NCI-H2107 (cell line): ENCODE results near the gene ZNF445.
A peak's percentile ranks its signal among the peaks of the same experiment; 100 is the strongest.
"Not testable (repeated sequence)": the region's sequence is repeated elsewhere in the genome, so short reads cannot be mapped to it uniquely, and the experiment has no call there.

Source experiments
- DNase-seq: peaks from one replicate; lab custom pipeline; 2025; lab: John Stamatoyannopoulos, UW

ZNF445 gene

DNA sequence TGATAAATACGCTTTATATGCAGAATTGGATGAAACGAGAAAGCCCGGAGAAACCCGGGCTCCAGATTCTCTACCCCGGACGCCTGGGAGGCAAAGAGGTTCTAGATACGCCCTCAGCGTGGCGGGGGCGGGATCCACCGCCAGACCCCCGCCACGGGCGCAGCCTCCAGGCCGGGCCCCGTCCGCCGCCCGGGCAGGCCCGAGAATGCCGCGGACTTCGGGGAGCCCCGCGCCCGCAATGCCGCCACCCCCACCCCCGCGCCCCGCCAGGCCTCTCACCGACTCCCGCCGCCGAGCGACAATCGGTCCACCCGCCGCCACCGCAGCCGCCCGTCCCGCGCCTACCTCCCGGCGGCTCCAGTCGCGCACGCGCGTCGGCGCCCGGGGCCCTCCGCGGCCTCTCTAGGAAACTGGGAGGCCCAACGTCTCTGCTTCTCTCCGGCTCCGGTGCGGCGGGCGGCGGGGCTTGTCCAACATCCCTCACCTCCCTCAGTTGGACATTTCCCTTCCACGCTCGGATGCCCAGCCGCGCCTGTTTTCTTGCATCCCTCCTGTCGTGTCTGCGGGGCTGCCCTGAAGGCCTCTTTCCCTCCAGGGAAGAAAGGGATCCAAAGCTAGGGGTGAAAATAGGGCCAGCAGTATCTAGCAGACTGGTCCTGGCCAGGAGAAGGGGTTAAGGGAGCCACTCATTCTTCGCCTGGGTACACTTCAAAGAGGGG lies at the start of gene ZNF445:
TSS of gene ZNF445 (minus strand) at position 359 of the 719 bp plus-strand sequence. CDS start 22,121 bp downstream, outside the sequence.
- DNase-seq = peak; percentile 9

DNA sequence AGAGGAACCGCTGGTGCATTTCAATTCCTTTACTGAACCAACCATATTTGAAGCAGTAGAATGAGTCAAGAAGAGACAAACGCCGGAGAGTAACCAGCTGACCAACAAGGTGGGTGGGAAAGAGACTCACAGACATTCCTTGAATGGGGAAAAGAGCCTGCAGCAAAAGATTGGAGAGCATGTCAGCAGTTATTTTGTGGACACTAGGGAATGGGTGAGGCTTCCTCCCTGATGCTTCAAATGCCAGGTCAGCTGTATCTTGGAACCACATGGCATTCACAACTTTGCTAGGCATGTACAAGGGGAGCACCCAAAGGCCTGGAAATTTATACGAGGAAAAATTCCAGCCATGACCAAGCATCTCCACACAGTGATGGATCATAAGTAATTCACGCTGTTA lies 47.6 kb upstream of the ZNF445 start:
- no peak for DNase-seq

DNA sequence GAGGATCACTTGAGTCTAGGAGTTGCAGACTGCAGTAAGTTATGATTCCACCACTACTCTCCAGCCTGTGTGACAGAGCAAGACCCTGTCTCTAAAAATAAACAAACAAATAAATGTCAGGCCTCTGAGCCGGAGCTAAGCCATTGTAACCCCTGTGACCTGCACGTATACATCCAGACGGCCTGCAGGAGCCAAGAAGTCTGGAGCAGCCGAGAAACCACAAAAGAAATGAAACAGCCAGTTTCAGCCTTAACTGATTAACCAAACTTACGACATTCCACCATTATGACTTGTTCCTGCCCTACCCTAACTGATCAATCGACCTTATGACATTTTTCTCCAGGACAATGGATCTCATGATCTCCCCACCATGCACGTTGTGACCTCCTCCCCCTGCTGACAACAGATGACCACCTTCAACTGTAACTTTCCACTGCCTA lies 45.0 kb upstream of the ZNF445 start:
- no peak for DNase-seq

DNA sequence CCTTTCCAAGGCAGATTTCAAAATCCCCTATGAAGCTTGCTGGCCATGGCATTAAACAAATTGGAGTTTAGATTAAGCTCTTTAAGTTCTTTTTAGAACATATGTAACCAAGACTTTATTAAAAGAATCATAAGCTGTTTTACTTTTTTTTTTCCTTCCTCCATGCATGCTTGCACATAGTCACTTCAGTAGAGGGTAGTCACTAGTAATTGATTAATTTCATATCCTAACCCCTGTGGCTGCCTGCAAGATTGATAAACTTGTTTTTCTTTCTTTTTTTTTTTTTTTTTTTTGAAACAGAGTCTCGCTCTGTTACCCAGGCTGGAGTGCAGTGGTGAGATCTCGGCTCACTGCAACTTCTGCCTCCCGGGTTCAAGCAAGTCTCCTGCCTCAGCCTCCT lies 44.3 kb upstream of the ZNF445 start:
- DNase-seq = no peak

DNA sequence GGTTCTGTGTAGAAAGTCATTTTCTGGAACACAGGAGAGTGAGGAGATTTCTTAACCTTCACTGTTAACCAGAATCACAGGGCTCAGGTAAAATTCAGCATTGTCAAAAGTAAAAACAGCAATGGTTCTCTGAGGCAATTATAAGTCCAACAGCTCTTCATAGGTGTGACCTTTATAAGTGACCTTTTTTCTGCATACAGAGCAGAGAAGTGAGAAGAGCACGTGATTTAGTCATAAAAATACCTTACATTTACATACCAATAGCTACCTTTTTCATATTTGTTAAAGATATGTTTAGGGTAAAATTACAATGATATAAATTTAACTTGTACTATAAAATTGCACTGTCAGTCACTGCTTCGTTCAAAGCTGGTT lies 41.3 kb upstream of the ZNF445 start:
- no peak for DNase-seq

DNA sequence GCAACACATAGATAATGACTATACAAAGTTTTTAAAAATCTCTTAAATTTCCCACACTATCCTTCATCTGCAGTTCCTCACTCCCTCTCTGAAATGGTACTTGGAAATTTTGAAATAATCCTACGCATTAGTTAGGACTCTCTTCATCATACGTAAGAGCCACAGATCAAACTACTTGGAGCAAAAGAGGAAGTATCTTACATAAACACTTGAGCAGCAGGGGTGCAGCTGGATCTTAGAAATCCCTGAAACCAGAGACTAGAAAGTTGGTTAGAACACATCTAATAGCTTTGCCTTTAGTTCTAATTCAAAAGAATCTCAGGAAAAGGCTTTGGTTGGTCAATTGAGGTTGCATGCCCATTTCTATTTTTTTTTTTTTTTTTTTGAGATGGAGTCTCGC lies 38.8 kb upstream of the ZNF445 start:
- DNase-seq = no peak

DNA sequence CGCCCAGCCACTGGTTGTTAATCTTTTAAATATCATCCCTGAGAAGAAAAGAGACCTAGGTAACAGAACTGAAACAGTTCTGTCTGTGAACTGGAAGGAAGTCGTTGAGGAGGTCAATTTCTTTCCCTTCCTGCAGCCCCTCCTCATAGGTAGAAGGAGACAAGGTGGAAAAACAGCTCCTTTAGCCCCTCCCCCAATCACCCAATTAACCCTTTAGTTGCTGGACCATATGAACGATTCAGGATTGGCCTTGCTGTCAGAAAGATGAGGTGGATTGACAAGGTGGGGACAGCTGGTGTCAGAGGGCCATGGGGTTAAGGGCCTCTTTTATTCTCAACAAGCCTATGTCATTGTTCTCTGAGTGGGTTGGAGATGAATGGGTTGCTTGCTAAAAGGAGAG lies 36.0 kb upstream of the ZNF445 start:
- DNase-seq = no peak

DNA sequence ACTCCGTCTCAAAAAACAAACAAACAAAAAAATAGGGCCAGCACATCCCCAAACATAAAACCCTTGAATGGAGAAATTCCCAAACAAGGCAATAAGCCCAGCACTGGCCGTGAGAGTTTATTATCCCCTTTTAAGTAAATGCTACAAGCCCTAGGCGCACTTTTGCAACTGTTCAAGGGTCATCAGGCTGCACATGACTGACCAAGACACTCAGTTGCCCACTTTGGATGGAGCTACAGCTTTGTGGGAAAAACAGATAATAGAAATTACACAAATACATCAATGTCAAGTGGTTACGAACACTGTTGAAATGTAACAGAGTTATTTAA lies 33.7 kb upstream of the ZNF445 start:
- no peak for DNase-seq

DNA sequence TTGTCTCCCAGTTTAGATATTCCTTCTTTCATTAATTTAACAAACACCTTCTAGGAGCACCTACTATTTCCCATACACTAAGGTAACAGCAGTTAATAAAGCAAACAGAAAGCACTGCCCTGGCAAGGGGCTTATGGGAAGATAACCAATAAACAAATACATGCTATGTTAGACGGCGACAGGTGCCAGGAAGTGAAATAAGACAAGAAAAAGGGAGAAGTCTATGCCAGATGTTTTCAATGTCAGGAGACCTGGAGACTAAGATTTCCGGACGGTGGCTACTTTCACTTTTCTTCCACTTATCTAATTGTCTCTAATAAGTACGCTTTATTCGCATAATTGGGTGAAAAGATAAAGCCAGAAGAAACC lies 32.5 kb upstream of the ZNF445 start:
- DNase-seq = no peak

DNA sequence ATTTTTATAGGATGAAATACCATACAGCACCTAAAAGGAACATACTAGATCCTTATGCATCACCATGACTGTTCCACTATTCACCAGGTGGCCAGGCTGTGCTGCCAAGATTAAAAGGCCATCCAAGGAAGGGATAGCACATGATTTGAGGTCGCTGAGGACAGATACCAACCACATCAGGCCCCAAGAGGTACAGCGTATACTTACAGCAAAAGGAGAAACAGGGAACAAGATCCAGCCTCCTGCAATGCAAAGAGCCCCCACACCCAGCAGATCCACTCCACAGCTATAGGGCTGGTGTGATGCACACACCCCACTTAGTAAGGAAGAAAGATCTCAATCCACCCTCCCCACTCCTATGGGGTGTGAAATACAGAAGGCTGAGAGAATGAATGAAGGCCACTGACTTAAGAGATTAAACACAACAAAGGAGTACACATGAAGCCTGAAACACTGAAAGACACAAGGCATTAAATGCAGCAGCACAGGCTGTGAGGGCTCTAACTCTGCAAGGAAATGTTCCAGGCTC lies 32.0 kb upstream of the ZNF445 start:
- DNase-seq = no peak

DNA sequence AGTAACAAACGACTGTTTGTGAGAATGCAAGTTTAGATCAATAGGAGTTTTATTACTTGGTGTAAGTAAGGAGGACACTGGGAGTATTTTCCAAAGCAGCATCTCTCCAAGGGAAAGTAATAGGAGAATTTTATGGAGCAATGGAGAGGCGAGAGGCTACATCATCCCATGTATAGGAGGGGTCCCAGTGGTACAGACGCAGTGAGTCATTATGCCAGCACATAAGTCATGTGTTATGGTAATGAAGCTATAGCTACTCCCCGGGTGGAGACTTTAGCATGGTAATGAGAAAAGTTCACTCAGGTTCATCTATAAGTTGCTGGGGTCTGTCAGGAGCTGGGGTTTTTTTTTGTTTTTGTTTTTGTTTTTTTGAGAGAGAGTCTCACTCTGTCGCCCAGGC lies 29.5 kb upstream of the ZNF445 start:
- DNase-seq = no peak

DNA sequence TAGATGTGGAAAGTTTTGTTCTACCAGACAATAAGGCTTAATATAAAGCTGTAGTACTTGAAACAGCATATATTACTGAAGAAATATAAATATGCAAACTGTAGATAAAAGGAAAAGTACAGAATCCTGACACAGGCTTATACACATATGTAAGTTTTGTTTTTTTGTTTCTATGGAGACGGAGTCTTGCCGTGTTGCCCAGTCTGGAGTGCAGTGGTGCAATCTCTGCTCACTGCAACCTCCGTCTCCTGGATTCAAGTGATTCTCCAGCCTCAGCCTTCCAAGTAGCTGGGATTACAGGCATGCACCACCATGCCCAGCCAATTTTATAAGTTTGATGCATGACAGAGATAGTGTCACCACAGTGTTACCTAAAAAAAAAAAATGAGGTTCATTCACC lies 29.1 kb upstream of the ZNF445 start:
- DNase-seq = no peak

DNA sequence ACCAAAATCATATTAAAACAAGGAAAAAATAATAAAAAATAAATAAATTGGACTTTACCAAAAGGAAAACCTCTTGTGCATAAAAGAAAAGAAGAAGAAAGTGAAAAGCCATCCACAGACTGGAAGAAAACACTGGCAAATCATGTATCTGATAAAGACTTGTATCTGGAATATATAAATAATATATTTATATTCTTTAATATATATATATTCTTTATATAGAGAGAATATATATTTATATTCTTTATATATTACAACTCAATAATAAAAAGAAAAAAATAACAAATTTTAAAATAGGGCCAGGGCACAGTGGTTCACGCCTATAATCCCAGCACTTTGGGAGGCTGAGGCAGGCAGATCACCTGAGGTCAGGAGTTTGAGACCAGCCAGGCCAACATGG lies 27.1 kb upstream of the ZNF445 start:
- no peak for DNase-seq

DNA sequence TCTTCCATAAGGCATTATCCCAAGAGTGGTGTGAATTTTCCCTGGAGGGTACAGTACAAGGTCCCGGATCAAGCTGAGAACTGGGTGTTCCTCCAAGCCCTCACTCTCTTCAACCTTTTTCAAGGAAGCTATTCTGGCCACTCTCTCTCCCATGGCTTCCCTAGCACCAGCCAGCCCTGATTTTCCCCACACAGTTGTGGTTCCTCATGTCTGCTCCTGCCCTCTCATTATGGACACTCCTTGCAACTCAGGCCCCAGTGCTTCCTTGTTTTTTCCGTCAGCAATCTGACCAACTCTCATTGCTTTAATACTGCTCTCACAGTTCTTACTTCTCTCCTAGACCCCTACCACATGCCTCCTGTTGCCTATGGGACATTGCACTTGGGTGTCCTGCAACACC lies 25.7 kb upstream of the ZNF445 start:
- not testable (repeated sequence) for DNase-seq

DNA sequence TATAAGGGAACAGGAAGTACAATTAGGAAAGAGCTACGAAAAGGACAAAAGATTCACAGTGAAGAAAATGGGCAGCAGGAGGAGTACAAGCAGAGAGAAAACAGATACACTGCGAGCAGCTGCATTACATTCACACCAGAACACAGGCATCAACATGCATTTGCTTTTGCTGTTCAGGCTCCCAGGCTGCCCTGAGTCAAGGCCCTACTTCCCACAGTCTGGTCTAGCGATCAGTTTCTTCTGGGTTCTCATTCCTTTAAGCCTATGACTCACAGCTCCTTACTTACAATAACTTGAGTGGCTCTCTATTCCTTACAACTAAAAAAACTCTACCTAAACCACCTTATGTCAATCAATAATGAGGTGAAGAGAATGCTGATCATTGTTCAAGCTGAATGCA lies 24.5 kb upstream of the ZNF445 start:
- no peak for DNase-seq

DNA sequence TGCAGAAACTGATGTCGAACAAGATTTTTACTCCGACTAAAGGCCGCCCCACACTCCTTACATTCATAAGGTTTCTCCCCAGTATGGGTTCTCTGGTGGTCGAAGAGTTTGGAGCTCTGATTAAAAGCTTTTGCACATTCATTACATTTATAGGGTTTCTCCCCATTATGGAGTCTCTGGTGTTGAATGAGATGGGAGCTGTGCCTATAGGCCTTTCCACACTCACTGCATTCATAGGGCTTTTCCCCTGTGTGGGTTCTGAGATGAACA lies 22.4 kb upstream of the ZNF445 start:
- not testable (repeated sequence) for DNase-seq

DNA sequence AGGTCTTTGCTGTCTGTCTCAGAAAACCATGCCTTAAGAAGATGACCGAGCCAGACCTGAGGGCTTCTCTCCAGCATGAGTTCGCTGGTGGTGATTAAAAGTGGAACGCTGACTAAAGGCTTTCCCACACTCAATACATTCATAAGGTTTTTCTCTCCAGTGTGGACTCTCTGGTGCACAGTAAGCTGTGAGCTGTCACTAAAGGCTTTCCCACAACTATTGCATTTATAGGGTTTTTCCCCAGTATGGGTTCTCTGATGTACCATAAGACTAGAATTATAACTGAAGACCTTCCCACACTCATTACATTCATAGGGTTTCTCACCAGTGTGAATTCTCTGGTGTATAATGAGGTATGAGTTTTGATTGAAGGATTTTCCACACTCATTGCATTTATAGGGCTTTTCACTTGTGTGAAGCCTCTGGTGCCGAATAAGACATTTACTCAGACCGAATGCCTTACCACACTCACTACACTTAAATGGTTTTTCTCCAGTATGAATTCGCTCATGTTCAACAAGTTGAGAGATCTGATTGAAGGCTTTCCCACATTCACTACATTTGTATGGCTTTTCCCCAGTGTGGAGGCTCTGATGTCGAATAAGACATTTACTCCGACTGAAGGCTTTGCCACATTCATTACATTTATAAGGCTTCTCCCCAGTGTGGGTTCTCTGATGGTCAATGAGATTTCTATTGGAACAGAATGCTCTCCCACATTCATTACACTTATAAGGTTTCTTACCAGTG lies 21.9 kb upstream of the ZNF445 start:
- no peak for DNase-seq

DNA sequence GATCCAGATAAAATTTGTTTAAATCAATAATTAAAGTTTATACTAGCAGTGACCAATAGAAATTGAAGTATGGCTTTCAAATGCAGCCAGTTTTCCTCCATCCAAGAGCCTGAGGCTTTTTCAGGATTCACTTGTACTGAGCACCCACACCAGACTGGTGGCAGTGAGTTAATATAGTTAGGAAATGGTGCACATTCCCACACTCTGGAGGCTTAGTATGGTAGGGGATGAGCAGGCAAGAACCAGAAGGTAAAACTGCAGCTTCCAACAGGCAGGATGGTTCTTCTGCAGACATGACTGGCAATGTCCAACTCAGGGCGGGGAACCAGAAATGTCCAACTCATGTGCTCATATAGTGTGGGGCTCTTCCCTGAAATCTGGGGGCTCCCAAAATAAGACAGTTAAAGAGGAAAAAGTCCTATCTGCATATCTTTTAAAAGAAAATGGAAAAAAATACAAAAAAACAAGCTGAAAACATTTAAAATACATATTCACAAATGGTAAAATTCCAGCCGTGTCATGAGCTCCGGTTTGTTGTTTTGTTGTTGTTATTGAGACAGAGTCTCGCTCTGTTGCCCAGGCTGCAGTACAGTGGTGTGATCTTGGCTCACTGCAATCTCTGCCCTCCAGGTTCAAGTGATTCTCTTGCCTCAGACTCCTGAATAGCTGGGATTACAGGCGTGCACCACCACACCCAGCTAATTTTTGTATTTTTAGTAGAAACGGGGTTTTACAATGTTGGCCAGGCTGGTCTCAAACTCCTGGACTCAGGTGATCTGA lies 18.4 kb upstream of the ZNF445 start:
- no peak for DNase-seq

DNA sequence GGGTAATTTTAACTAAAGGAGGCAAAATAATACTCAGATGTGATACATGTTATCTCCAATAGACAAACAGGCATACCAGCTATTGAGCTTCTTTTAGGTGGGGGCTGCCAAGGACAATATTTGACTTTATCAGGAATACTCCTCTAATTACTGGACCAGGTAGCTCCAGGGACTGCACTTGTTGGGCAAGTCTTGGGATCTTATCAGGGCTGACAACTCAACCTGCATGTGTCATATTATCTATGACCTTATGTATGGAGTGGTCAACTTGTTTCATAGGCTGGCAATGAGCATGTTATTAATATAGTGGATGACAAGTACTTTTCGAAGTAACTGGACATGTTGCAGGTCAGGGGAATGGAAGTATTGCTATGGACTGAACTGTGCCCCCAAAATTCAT lies 15.0 kb upstream of the ZNF445 start:
- no peak for DNase-seq

DNA sequence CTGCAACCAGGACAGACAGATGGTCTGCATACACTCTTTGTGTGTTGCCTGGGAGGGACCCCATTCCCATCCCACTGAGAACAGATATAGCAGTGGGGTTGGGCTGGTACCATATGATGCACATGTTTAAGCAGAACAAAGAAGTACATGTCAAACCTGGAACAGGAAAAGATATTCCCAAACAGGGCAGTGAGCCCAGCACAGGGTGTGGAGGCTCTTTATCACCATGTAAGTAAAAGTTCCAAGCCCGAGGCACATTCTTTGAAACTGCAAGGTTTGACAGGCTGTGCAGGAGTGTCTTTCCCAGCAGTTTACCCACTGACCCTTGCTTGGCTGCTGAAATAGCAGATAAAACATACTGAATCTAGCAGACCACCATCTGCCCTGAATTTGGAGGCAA lies 5.3 kb upstream of the ZNF445 start:
- DNase-seq = no peak

DNA sequence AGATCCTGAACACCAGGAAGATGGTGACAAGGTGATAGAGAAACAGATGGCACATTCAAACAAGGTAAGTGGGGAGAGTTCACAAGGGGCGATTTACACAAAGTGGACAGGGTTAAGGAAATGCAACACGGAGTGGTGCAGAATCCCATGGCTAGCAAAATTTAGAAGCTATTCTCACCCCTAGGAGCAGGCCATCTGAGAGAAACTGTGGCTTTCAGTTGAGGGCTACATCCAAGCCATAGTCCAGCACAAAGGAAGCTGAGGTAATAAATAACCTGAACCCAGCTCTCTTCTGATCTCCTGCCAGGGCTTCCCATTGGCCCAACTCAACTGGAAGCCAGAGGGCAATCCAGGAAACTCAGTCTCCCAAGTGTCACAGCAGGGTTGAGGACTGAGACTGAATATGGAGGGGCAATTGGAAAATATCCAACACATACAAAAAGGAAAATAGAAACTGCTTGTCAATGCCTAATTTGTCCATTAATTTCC lies 1.2 kb upstream of the ZNF445 start:
- DNase-seq = no peak

DNA sequence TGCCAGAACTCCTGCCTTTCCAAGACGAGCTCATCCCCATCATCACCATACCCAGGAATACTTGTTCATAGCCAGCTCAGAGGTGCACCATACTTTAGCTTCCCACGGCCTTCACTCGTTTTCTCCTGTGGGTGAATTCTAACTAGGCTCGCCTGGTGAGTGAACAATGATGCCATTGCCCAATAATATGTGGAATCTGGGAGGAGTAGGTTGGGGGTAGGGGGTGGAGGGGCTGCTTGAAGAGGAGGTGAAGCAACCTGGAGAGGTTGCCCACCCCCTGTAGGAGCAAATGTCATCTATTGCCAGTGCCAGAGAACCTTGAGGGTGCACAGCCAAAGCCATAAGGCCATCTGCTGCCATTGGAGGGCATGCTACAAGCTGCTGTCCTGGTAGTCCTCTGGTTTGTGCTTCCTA lies 592 bp upstream of the ZNF445 start:
- no peak for DNase-seq

DNA sequence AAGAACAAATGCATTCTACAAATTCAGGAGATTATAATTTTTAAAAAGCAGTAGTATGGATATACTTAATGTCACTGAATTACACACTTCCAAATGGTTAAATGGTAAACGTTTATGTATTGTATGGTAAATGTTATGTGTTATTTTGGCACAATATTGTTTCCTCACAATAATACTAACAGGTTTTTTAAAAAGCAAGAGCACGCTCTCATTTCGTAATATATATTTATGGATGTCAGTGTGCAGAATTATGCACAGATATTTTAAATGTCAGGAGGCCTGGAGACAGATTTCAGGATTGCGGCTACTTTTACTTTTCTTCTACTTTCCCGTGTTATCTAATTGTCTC lies 533 bp downstream of the ZNF445 start:
- no peak for DNase-seq
